HepG2 (cell line): ENCODE results near the gene UBAP1L. TPM values are rescaled to one million over a fixed set of nuclear protein-coding genes. Genes with fewer than 3 reads are reported as not detected.

Experiments used
- ATF6 ChIP-seq: sonication (generic); formaldehyde crosslinking; conservative IDR thresholded peaks from 2 replicates; pipeline ENCODE4 v1.4.0; 2020; ENCODE audit warnings: missing genetic modification reagents
- GRHL1 ChIP-seq: sonication (generic); formaldehyde crosslinking; conservative IDR thresholded peaks from 2 replicates; pipeline ENCODE4 v1.8.0; 2022; ENCODE audit warnings: missing genetic modification reagents
- IRF2 ChIP-seq: IDR thresholded peaks from 2 replicates; pipeline ENCODE4 v1.6.1; 2018; ENCODE audit warnings: missing genetic modification reagents, missing compliant biosample characterization
- MAFG ChIP-seq: sonication (generic); formaldehyde crosslinking; IDR thresholded peaks from 2 replicates; pipeline ENCODE4 v1.5.1; 2020; ENCODE audit warnings: mild to moderate bottlenecking, missing genetic modification reagents
- PPARG ChIP-seq: conservative IDR thresholded peaks from 2 replicates; pipeline ENCODE4 v1.6.1; 2016; ENCODE audit warnings: missing biosample characterization, missing genetic modification reagents
- RARG ChIP-seq: sonication (generic); formaldehyde crosslinking; IDR thresholded peaks from 2 replicates; pipeline ENCODE4 v1.4.0; 2020; ENCODE audit warnings: low read depth, mild to moderate bottlenecking, missing genetic modification reagents
- ZNF232 ChIP-seq: sonication (generic); formaldehyde crosslinking; IDR thresholded peaks from 2 replicates; pipeline ENCODE4 v1.4.0; 2020; ENCODE audit warnings: missing genetic modification reagents, borderline replicate concordance
- ZNF512 ChIP-seq: sonication (generic); formaldehyde crosslinking; IDR thresholded peaks from 2 replicates; pipeline ENCODE4 v1.4.0; 2020; ENCODE audit warnings: mild to moderate bottlenecking, missing genetic modification reagents
- ZNF562 ChIP-seq: sonication (generic); formaldehyde crosslinking; IDR thresholded peaks from 2 replicates; pipeline ENCODE4 v1.8.0; 2022; ENCODE audit warnings: missing genetic modification reagents, borderline replicate concordance
- ZNF577 ChIP-seq: sonication (generic); formaldehyde crosslinking; IDR thresholded peaks from 2 replicates; pipeline ENCODE4 v1.4.0; 2020; ENCODE audit warnings: mild to moderate bottlenecking, low read depth, missing genetic modification reagents, borderline replicate concordance
- ZNF713 ChIP-seq: sonication (generic); formaldehyde crosslinking; IDR thresholded peaks from 2 replicates; pipeline ENCODE4 v1.4.0; 2020; ENCODE audit warnings: mild to moderate bottlenecking, missing genetic modification reagents
- ZZZ3 ChIP-seq: sonication (generic); formaldehyde crosslinking; IDR thresholded peaks from 2 replicates; pipeline ENCODE4 v1.4.0; 2020; ENCODE audit warnings: missing genetic modification reagents, mild to moderate bottlenecking, borderline replicate concordance
- polyA plus RNA-seq, 8 experiments: library from polyadenylated mRNA; depleted of rRNA in 3 of 8; stranded (reverse) in 7 of 8; unstranded in 1 of 8; fragments of >200 nt; fragmentation: Illumina TruSeq in 4 of 8; extraction: Trizol in 4 of 8; gene quantifications; 2 replicates each; pipeline versions ENCODE4 v1.2.1 to v1.2.3, GENCODE V29; 2011 to 2016; ENCODE audit warnings: low read depth in 4 of 8, missing spikeins in 1 of 8, mixed read lengths in 1 of 8; ENCODE audit not compliant: insufficient read depth in 1 of 8
- total RNA-seq, 5 experiments: library from RNA; depleted of rRNA; stranded (reverse); fragments of >200 nt; fragmentation: Illumina TruSeq; extraction: Trizol; gene quantifications; 2 replicates each; pipeline ENCODE4 v1.2.3, GENCODE V29; 2016; ENCODE audit warnings: low read depth in 1 of 5
- TF ChIP-seq, protein P1 (sequence below): sonication (generic); formaldehyde crosslinking; IDR thresholded peaks from 2 replicates; pipeline ENCODE4 v1.8.1; 2023; ENCODE audit warnings: mild to moderate bottlenecking, missing genetic modification reagents
- TF ChIP-seq, protein P2 (sequence below): sonication (generic); formaldehyde crosslinking; IDR thresholded peaks from 2 replicates; pipeline ENCODE4 v1.9.0; 2021; ENCODE audit warnings: missing genetic modification reagents, mild to moderate bottlenecking, borderline replicate concordance
- TF ChIP-seq, protein P3 (sequence below): sonication (generic); formaldehyde crosslinking; IDR thresholded peaks from 2 replicates; pipeline ENCODE4 v1.4.0; 2020; ENCODE audit warnings: missing genetic modification reagents
- TF ChIP-seq, protein P4 (sequence below): IDR thresholded peaks from 2 replicates; pipeline ENCODE4 v1.6.1; 2016; ENCODE audit warnings: mild to moderate bottlenecking

The UBAP1L gene
- total and polyA plus RNA-seq, 2 of the 13 experiments (the other 11 are each of a cell fraction or from before 2014, with no cell fraction given): 0.86 to 1.4 TPM

- no peak for TF ChIP-seq ZNF512 (CRISPR knock-in tag)
- TF ChIP-seq PPARG: peak; percentile 41; the same call in 1 of the 2 replicates
- TF ChIP-seq, protein P1, sequence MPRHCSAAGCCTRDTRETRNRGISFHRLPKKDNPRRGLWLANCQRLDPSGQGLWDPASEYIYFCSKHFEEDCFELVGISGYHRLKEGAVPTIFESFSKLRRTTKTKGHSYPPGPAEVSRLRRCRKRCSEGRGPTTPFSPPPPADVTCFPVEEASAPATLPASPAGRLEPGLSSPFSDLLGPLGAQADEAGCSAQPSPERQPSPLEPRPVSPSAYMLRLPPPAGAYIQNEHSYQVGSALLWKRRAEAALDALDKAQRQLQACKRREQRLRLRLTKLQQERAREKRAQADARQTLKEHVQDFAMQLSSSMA: no peak
- TF ChIP-seq ZZZ3 (CRISPR knock-in tag): peak; percentile 43; the same call in 1 of the 2 replicates
- TF ChIP-seq ZNF232 (CRISPR knock-in tag): no peak; the same call in 1 of the 2 replicates
- TF ChIP-seq GRHL1 (CRISPR knock-in tag): no peak
- TF ChIP-seq MAFG (CRISPR knock-in tag): no peak
- TF ChIP-seq ZNF562 (CRISPR knock-in tag): no peak
- TF ChIP-seq, protein P2, sequence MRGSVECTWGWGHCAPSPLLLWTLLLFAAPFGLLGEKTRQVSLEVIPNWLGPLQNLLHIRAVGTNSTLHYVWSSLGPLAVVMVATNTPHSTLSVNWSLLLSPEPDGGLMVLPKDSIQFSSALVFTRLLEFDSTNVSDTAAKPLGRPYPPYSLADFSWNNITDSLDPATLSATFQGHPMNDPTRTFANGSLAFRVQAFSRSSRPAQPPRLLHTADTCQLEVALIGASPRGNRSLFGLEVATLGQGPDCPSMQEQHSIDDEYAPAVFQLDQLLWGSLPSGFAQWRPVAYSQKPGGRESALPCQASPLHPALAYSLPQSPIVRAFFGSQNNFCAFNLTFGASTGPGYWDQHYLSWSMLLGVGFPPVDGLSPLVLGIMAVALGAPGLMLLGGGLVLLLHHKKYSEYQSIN: no peak
- no peak for TF ChIP-seq ZNF577 (CRISPR knock-in tag)
- TF ChIP-seq, protein P3, sequence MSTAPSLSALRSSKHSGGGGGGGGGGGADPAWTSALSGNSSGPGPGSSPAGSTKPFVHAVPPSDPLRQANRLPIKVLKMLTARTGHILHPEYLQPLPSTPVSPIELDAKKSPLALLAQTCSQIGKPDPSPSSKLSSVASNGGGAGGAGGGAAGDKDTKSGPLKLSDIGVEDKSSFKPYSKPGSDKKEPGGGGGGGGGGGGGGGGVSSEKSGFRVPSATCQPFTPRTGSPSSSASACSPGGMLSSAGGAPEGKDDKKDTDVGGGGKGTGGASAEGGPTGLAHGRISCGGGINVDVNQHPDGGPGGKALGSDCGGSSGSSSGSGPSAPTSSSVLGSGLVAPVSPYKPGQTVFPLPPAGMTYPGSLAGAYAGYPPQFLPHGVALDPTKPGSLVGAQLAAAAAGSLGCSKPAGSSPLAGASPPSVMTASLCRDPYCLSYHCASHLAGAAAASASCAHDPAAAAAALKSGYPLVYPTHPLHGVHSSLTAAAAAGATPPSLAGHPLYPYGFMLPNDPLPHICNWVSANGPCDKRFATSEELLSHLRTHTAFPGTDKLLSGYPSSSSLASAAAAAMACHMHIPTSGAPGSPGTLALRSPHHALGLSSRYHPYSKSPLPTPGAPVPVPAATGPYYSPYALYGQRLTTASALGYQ (CRISPR knock-in tag): no peak
- TF ChIP-seq IRF2: peak; percentile 94
- TF ChIP-seq, protein P4, sequence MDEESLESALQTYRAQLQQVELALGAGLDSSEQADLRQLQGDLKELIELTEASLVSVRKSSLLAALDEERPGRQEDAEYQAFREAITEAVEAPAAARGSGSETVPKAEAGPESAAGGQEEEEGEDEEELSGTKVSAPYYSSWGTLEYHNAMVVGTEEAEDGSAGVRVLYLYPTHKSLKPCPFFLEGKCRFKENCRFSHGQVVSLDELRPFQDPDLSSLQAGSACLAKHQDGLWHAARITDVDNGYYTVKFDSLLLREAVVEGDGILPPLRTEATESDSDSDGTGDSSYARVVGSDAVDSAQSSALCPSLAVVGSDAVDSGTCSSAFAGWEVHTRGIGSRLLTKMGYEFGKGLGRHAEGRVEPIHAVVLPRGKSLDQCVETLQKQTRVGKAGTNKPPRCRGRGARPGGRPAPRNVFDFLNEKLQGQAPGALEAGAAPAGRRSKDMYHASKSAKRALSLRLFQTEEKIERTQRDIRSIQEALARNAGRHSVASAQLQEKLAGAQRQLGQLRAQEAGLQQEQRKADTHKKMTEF (CRISPR knock-in tag): peak; percentile 81
- no peak for TF ChIP-seq ATF6 (CRISPR knock-in tag)
- TF ChIP-seq RARG (CRISPR knock-in tag): no peak
- TF ChIP-seq ZNF713 (CRISPR knock-in tag): no peak
Observed at GRCh38 chr15:65133548-65134200, 18.7 kb upstream of the UBAP1L start, which contains the start of gene PDCD7 (continued).
